ENCODE measurements around the gene CCKAR. TPM values are rescaled to one million over a fixed set of nuclear protein-coding genes. Genes with fewer than 3 reads are reported as not detected.

CCKAR gene
- total RNA-seq, 1 donor from 2014 or later: not detected

DNA sequence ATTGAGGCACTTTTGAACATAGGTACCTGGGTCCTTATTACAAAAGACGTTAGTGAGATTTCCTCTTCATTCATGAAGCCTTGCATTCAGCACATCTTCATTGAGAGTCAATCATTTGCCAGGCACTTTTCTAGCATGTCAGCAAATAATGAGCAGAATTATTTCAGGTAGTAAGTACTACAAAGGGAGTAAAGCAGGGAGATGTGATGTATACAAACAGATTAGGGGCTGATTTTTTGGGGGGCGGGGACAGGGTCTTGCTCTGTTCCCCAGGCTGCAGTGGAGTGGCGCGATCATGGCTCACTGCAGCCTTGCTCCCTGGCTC is 638 bp upstream of the CCKAR start:
- ATAC-seq: no peak

DNA sequence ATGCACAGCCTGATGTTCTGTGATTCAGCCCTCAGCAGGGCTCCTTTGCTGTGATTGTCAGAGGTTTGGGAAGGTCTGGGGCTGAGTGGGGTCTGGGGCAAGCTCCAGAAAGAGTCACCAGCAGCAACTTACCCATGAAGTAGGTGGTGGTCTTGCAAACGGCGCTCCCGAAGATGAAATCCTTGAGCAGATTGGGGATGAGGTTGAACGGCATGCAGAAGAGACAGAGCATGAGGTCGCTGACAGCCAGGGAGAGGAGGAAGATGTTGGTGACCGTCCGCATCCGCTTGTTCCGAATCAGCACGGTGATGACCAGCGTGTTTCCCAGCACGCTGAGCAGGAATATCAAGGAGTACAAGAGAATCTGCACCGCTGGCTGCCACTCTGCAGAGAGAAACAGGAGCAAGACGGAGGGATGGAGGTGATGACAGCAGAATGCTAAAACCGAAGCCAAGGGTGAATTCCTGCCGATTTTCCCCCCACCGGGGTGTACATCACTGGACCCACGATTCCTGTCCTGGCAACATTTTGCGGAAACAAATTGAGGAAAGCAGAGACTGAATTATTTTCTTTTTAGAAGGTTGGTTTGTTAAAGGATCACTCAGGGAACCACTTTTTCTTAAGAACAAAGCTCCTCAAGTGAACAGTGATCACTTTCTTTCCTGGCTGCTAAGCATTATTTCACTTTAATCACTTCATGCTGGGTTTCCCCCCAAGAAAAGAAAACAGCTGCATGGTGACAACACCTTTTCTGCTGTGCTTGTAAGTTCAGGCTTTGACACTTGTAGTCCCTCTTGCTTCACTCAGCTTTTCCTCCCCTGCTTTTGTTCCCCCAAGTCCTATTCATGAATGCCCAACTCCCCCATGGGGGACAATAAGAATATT is 941 bp downstream of the CCKAR start:
- ATAC-seq: no peak

DNA sequence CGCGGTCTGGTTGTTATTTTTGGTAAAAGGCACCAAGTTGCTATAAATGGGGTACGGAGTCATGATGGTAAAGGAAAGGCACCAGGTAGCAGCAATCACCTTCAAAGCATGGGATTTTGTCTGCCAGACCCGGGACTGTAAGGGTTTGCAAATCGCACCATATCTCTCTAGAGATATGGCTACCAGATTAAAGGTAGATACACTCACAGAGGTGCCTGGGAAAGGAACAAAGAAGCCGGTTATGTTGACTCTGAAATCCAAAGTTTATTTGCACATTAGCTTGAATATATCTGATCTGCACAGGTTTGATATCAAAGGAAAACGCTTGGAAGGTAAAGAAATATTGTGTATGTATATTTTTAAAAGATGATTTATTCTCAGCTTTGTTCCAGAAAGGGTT is 4.6 kb downstream of the CCKAR start:
- ATAC-seq: no peak

DNA sequence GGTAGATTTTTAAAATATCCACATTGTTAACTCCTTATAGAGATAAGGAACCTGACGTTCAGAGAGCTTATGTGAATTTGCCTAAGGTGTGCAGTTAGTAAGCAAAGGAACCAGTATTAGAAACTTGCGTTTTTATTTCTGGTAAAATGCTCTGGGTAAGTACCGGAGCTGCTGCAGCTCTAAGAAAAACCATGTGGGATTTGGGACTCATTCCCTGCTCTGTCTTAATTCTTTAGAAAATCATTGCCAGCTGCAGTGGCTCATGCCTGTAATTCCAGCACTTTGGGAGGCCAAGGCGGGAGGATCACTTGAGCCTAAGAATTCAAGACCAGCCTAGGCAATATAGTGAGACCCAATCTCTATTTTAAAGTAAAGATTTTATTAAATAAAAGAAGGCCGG is 5.8 kb downstream of the CCKAR start:
- ATAC-seq: no peak

DNA sequence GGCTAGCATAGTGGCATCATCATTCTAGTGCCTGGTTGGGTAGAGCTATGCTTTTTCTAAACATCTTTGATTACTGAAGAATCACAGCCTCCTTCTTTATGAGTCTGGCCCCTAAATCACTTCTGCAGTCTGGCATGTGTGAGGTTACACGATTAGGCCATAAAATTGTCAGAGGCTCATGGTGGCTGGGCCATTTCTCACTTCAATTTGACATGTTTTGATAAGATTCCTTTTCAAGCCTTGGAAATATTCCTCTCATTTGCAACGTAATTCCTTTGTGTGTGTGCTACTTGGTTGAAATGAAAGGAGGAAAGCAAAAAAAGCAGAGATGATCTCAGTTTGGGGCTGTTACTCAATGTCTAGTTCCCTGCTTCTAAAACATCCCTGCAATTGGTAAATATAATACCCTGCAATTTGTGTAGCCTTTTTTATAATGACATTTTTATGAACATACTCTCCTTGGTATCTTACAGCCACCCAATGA is 6.2 kb downstream of the CCKAR start:
- no peak for ATAC-seq

DNA sequence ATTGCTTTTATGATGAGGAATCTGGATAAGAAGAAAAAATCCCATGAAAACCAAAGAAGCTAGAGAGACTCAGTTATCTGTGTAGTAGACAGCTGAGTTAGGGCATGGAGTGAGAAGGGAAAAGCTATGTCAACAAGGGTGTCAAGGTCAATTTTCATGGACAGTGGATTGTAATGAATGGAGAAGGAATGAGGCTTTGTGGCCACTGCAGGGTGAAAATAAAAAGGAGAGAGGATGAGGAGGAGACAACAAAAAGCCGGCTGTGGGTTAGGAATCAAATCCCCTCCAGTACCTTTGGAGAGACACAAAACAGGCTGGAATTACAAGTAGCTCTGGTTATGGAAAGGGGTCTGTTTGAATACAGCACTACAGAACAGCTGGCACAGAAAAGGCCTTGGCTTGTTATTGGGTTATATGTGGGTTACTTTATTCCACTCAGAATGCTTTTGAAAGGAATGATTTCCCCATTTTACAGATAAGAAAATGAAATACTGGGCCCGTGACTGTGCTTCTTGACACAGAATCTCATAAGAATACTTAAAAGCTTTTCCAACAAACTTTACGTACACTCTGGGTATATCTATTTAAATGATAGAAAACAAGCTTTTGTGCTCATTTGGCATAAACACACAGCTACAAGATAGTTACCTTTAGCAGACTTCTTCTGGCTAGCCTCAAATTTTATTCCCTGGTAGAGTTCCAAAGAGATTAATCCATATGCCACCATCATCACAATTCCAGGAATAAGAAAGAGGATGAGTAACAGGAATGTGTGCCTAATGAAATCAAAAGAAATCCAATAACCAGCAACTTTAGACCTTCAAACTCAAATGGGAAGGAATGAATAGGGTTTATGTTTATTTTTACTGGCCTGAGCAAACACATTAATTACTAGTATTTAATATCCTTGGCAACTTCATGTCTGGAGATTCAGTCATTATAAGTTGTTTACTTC is 7.5 kb downstream of the CCKAR start:
- no peak for ATAC-seq

DNA sequence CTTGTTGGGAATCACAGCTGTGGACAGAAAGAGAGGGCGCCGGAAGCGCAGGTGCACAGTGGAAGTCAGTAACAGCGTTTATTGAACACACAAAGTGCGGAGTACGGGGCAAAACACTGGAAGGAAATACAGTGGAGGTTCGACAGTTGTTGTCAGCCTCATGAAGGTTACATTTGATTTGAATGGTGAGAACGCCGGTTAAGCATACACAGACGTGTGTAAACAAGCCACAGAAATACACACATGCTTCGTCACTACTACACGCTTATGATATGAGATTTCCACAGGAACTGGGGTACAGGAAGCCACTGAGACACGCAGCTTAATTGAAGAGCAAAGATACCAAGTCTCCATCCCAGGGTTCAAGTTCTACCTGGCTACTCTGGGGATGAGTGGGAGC is 12.0 kb downstream of the CCKAR start:
- ATAC-seq: no peak

DNA sequence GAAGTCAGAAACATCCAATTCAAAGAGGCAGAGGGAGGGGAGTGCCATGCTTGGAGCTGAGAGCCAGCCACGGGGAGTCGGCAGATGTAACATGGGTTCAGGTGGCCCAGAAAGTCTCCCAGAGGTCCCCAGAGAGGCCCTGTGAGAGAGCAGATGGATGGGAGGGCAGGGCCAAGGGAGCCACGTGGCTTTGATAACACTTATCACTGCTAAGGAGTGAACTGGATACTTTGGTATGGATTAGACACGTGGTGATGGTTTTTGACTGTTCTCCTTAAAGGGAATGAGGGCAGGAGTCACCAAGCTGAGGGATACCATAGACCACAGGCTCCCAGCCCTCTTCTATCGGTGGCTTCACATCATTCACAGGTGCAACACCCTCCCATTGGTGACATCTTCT is 13.7 kb downstream of the CCKAR start:
- no peak for ATAC-seq

DNA sequence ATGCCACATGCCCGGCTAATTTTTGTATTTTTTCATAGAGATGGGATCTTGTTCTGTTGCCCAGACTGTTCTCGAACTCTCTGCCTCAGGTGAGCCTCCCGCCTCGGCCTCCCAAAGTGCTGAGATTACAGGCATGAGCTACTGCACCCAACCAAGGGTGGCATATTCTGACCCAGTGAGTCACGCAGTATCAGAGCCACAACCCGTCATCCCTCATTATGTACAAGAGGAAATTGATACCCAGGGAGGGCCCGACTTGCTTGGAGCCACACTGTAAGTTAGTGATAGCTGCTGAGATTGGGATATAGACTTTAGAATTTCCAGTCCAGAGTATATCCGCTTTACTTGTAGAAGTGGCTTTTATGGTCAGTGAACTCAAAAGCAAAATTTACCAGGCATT is 14.6 kb downstream of the CCKAR start:
- ATAC-seq: no peak

DNA sequence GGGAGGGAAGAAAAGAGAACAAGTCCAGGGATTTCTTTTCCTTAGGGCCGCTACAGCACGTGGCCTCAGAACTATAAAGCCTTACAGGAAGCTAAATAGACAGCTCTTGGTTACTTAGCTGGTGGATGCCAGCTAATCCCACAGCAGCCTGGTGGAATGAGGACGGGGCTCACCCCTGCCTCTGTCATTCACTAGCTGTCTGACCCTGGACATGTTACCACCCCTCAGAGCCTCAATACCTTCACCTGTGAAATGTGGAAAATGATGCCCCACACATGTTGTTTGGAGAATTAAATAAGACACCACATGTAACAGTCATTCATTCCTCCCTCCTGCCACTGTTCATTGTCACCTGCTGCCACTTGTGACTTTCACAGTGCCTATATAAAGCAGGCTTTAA is 15.7 kb downstream of the CCKAR start:
- no peak for ATAC-seq

DNA sequence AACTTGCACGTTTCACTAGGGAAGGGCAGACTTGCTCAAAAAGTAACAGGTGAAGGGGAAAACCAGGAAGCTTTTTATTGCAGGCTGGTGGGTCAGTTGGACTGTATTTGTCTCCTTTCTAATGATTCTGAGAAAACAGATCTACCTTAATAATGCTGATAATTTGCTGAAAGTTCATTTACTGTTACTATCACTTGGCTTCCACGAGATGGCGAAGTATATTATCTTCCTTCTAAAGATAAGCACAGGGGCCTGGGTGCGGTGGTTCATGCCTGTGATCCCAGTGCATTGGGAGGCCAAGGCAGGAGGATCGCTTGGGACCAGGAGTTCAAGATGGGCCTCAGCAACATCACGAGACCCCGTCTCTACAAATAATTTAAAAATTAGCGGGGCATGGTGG is 16.4 kb downstream of the CCKAR start:
- ATAC-seq: no peak

DNA sequence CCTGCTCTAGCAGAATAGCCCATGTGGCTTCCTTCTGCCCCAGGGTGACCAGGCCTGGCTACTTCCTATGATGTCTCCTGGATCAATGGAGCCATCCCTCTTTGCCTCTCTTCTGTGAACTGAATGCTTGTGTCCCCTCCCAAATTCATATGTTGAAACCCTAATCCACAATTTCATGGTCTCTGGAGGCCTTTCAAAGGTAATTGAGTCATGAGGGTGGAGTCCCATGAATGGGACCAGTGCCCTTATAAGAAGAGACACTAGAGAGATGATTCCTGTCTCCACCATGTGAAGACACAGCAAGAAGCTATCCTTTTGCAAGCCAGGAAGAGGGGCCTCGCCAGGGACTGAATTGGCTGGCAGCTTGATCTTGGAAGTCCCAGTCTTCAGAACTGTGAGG is 18.4 kb downstream of the CCKAR start:
- ATAC-seq: no peak

DNA sequence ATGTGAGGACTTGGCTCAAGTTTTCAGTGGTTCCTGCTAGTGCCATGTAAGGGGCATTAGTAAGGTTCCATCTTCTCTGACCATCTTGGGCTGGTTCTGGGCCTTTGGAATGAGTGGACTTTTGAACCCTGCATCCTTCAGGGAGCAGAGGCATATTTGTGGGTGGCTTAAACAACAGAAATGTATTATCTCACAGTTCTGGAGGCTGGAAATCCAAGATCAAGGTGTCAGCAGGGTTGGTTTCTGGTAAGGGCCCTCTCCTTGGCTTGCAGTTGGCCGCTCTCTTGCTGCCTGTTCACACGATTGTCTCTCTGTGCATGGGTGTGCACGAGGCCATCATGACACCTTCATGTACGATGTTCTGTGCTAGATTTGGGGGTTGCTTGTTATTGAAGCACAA is 21.3 kb downstream of the CCKAR start:
- ATAC-seq: no peak

DNA sequence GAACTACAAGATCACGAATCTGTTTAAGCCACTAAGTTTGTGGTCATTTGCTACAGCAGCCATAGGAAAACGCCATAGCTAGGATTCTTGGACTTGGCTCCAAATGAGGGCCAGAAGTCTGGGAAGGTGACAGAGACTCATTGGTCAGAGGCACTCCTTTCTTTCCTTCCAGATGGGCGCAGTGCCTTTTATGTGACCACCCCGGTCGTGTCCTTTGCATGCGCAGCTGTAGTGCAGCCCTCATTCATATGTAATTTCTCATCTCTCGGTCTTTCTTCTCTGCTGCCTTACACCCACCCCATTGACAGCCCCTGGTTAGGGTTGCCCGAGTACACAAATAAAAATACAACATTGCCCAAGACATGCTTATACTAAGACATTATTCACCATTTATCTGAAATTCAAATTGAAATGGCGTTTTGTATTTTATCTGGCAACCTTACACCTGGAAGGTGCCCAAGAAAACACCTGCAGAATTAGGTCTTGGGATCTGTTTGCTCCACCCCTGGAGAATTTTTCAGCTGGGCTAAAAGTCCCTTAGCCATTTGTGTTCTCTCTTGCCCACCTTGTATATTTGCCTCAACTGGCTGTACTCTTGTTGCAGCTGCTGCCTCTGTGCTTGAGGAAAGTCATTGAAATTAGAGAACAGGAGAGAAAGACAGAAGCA is 21.9 kb downstream of the CCKAR start:
- ATAC-seq: no peak

DNA sequence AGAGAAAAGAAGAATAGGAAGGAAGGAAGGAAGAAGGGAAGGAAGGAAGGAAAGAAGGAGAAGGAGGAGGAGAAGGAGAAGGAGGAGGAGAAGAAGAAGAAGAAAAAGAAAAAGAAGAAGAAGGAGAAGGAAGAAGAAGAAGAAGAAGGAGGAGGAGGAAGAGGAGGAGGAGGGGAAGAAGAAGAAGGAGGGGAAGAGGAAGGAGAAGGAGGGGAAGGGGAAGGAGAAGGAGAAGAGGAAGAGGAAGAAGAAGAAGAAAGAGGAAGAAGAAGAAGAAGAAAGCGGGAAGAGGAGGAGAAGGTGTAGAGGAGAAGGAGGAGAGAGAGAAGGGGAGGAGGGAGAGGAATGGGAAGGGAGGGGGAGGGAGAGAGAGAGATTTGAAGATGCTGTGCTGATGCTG is 22.6 kb downstream of the CCKAR start:
- no peak for ATAC-seq

DNA sequence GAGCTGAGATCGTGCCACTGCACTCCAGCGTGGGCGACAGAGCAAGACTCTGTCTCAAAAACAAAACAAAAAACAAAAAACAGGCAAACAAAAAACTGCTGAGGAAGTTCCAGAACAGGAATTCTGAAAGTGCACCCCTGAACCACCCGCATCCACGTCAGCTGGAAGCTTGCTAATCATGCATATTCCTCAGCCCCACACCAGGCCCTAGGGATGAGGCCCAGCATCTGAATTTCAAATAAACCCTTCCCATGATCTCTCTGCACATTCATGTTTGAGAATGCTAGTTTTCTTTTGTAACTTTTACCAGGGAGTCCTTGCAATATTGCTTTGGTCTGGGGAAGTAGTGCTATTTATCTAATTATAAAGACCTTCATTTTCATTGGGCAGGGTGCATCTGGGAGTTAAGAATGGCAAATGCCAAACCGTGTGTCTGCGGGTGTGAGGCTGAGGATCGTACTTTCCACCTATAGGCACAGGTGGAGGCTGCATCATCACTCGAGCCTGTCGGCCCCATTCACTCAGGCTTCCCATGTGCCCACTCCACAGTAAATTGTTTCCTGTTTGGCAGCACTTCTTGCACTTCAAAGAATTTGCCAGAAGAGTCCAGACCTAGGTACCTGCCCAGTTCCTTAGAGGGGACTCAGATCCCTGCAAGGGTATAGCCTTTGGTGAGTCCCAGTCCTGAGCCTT is 23.6 kb downstream of the CCKAR start:
- ATAC-seq: no peak

DNA sequence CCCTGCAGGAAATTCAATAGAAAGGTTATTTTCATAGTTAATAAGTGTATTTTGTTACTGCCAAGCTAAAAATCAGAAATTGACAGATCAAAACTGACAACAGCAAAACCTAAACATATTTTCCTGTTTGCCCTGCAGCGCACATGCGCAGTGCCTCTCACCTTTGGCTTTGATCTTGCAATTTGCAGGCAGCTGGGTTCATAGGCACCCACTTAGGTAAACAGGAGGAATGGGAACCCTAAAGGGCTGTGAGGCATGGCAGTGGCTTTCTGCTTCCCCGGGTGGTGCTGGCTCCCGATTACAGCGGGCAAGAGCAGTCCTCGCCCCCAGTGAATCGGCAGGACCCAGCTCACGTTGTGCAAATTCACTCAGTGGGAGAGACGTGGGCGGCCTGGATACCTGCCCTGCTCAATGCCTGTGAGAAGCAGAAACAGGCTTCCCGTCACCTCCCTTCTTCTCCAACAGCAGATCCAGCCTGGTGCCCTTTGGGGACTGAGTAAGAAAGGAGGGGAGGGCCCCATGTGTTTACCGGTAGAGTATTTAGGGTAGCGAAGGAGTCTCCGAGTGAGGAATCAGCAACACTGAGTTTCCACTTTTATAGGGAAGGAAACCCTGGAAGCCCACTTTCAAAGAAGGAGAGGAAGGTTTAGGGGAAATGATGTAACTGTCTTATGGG is 25.7 kb downstream of the CCKAR start:
- no peak for ATAC-seq

DNA sequence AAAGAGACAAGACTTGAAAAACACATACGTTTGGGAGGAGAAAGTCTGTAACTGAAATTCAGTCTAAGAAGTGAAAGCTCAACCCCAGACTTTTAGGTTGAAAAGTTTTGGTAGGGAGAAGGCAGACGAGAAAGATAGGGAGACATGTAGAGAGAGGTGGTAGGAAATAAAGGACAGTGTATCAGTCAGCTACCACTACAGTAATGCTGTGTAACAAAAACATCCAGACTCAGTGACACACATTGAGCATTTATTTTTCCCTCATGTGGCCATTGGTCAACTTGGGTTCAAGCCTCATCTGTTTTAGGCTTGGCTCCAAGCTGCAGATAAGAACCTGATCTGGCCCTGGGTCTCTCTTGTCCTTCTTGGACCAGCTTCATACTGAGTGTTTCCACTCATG is 26.9 kb downstream of the CCKAR start:
- no peak for ATAC-seq

DNA sequence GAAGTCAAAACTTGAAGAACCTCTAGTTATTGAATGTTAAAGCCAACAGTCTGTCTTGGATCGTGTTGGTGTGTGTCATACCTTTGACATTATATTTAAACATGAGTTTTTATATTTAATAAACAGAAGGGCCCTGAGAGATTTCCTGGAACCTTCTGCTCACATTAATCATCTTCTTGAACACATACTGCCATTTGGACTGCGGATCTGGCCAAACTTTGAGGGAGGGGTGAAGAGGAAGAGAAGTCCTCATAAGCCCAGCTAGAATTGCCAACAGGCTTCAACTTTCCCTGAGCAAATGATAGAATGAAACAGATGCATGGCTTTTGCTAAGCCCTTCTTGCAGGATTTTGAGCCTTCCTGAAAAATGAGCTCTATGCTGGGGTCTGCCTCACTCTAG is 27.4 kb downstream of the CCKAR start:
- ATAC-seq: no peak

DNA sequence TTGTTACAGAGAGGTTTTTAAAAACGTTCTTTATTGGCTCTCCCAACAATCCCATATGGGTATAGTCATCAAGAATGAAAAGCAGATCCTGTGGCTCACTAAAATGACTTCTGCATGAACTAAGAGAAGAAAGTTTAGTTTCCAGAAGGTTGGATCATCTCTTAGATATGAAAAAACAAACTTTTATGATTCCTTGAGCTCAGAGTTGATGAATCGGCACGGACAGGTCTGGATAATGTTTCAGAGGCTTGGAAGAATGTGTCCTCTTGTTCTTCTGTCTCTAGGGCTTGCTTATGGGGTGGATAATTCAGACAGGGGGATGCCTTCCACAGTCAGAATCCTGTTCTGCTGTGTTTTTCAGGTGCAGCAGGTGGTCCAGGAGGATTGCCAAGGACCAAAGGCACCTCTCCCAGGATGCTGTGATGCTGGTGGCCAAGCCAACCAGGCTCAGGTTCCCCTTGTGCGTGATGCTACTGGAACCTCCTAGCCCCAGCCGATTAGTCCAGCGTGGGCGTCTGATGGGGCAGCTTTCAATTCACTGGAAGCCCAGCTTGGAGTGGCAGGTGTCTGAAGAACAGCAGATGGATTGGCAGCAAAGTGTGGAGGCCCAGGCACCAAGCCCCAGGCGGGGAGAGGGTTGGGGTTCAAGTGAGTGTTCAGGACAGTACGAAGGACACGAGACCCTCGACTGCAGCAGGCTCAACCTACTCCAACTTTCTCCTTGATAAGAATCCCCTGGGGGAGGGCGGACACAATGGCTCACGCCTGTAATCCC is 30.3 kb downstream of the CCKAR start:
- no peak for ATAC-seq

Measured in esophagus mucosa (tissue), 1 donor.